GM21526 (cell line): ENCODE data around the gene HYAL2.
A peak's percentile ranks its signal among the peaks of the same experiment; 100 is the strongest.
"Not testable (repeated sequence)": the region's sequence is repeated elsewhere in the genome, so short reads cannot be mapped to it uniquely, and the experiment has no call there.

Experiments used
- ATAC-seq: cut with Tn5 transposase; IDR thresholded peaks from one replicate; pipeline ENCODE4 v1.9.1; 2021; ENCODE audit warnings: moderate library complexity; ENCODE audit not compliant: unreplicated experiment, low FRiP score

Gene HYAL2

GRCh38 chr3:50274371-50275104 is 48.0 kb downstream of the HYAL2 start:
- ATAC-seq = no peak

GRCh38 chr3:50273689-50274065 is 48.9 kb downstream of the HYAL2 start:
- no peak for ATAC-seq

- ATAC-seq = peak; percentile 56
Measured at GRCh38 chr3:50272911-50273688, 49.4 kb downstream of the HYAL2 start.

GRCh38 chr3:50272538-50272910 is 50.0 kb downstream of the HYAL2 start:
- not testable (repeated sequence) for ATAC-seq

- no peak for ATAC-seq
Measured at GRCh38 chr3:50271314-50271936, 51.1 kb downstream of the HYAL2 start.

- no peak for ATAC-seq
Measured at GRCh38 chr3:50270422-50271224, 51.9 kb downstream of the HYAL2 start.

GRCh38 chr3:50269977-50270413 is 52.5 kb downstream of the HYAL2 start:
- no peak for ATAC-seq

GRCh38 chr3:50269460-50269859 is 53.1 kb downstream of the HYAL2 start:
- ATAC-seq = no peak

- ATAC-seq = no peak
Measured at GRCh38 chr3:50268703-50269451, 53.7 kb downstream of the HYAL2 start, which contains the start of gene SEMA3B. Gene SEMA3B (plus strand): TSS chr3:50269147. CDS start chr3:50269241, 94 bp downstream.

GRCh38 chr3:50268276-50268675 is 54.3 kb downstream of the HYAL2 start:
- no peak for ATAC-seq
